Measurements from ENCODE around the gene IFT57. TPM values are rescaled to one million over a fixed set of nuclear protein-coding genes. Genes with fewer than 3 reads are reported as not detected.

The IFT57 gene
- total and polyA plus RNA-seq, 9 of the 15 experiments (the other 6 are each of a cell fraction or from before 2014, with no cell fraction given) = 1.5 to 20.1 (median 9.9) TPM

DNA sequence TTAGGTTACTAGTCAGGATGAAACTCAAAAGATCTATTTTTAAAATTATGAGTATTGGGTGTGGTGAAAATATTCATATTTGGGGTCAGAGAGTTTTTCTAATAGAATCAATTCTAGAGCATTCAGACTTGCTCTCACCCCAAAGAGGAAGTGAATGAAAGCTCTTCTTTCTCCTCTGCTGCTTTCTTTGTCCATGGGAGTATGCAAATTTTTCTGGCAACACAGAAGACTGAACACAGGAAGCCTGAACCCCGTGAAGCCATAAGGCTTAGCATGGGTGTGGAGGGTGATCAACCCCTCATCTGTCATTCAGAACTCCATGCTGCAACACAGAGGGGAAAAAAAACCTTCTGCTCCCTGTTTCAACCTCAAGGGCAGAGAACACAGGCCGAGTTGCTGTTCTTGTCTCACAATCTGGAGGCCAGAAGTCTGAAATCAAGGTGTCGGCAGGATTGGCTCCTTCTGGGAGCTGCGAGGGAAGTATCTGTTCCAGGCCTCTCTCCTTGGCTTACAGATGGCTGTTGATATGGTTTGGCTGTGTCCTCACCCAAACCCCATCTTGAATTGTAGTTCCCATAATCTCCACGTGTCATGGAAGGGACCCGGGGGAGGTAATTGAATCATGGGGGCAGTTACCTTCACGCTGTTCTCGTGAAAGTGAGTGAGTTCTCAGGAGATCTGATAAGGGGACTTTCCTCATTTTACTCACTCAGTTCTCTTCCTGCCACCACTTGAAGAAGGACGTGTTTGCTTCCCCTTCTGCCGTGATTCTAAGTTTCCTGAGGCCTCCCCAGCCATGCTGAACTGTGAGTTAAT is 97.7 kb downstream of the IFT57 start (continued):
- TF ChIP-seq, protein P1, sequence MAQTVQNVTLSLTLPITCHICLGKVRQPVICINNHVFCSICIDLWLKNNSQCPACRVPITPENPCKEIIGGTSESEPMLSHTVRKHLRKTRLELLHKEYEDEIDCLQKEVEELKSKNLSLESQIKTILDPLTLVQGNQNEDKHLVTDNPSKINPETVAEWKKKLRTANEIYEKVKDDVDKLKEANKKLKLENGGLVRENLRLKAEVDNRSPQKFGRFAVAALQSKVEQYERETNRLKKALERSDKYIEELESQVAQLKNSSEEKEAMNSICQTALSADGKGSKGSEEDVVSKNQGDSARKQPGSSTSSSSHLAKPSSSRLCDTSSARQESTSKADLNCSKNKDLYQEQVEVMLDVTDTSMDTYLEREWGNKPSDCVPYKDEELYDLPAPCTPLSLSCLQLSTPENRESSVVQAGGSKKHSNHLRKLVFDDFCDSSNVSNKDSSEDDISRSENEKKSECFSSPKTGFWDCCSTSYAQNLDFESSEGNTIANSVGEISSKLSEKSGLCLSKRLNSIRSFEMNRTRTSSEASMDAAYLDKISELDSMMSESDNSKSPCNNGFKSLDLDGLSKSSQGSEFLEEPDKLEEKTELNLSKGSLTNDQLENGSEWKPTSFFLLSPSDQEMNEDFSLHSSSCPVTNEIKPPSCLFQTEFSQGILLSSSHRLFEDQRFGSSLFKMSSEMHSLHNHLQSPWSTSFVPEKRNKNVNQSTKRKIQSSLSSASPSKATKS (CRISPR knock-in tag; IDR thresholded peaks at IDR 0.05) = no peak
- TF ChIP-seq HSF4 (CRISPR knock-in tag; IDR thresholded peaks at IDR 0.05; ENCODE audit: borderline replicate concordance) = no peak
- TF ChIP-seq EP300 (IDR thresholded peaks at IDR 0.05; ENCODE audit: low read length) = peak; percentile 36; the same call in 1 of the 2 replicates
- no peak for TF ChIP-seq NR1H2 (CRISPR knock-in tag; IDR thresholded peaks at IDR 0.05)
- no peak for TF ChIP-seq ZNF12 (CRISPR knock-in tag; IDR thresholded peaks at IDR 0.05)
- TF ChIP-seq C11orf30 (IDR thresholded peaks at IDR 0.05; ENCODE audit: low read depth) = no peak
- TF ChIP-seq CBX5 (IDR thresholded peaks at IDR 0.05; ENCODE audit: borderline replicate concordance, low read depth) = no peak
- TF ChIP-seq ZNF316 (IDR thresholded peaks at IDR 0.05) = no peak
- TF ChIP-seq, protein P2, sequence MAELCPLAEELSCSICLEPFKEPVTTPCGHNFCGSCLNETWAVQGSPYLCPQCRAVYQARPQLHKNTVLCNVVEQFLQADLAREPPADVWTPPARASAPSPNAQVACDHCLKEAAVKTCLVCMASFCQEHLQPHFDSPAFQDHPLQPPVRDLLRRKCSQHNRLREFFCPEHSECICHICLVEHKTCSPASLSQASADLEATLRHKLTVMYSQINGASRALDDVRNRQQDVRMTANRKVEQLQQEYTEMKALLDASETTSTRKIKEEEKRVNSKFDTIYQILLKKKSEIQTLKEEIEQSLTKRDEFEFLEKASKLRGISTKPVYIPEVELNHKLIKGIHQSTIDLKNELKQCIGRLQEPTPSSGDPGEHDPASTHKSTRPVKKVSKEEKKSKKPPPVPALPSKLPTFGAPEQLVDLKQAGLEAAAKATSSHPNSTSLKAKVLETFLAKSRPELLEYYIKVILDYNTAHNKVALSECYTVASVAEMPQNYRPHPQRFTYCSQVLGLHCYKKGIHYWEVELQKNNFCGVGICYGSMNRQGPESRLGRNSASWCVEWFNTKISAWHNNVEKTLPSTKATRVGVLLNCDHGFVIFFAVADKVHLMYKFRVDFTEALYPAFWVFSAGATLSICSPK (IDR thresholded peaks at IDR 0.05; ENCODE audit: borderline replicate concordance) = no peak
- no peak for TF ChIP-seq POLR2AphosphoS2 (IDR thresholded peaks at IDR 0.05; ENCODE audit: low read length)
- TF ChIP-seq ZKSCAN8 (CRISPR knock-in tag; IDR thresholded peaks at IDR 0.05) = peak; percentile 73; the same call in 1 of the 2 replicates
- TF ChIP-seq, protein P3, sequence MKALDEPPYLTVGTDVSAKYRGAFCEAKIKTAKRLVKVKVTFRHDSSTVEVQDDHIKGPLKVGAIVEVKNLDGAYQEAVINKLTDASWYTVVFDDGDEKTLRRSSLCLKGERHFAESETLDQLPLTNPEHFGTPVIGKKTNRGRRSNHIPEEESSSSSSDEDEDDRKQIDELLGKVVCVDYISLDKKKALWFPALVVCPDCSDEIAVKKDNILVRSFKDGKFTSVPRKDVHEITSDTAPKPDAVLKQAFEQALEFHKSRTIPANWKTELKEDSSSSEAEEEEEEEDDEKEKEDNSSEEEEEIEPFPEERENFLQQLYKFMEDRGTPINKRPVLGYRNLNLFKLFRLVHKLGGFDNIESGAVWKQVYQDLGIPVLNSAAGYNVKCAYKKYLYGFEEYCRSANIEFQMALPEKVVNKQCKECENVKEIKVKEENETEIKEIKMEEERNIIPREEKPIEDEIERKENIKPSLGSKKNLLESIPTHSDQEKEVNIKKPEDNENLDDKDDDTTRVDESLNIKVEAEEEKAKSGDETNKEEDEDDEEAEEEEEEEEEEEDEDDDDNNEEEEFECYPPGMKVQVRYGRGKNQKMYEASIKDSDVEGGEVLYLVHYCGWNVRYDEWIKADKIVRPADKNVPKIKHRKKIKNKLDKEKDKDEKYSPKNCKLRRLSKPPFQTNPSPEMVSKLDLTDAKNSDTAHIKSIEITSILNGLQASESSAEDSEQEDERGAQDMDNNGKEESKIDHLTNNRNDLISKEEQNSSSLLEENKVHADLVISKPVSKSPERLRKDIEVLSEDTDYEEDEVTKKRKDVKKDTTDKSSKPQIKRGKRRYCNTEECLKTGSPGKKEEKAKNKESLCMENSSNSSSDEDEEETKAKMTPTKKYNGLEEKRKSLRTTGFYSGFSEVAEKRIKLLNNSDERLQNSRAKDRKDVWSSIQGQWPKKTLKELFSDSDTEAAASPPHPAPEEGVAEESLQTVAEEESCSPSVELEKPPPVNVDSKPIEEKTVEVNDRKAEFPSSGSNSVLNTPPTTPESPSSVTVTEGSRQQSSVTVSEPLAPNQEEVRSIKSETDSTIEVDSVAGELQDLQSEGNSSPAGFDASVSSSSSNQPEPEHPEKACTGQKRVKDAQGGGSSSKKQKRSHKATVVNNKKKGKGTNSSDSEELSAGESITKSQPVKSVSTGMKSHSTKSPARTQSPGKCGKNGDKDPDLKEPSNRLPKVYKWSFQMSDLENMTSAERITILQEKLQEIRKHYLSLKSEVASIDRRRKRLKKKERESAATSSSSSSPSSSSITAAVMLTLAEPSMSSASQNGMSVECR (CRISPR knock-in tag; IDR thresholded peaks at IDR 0.05) = no peak
- peak; percentile 87 for TF ChIP-seq SPI1 (IDR thresholded peaks at IDR 0.05; ENCODE audit: borderline replicate concordance, low read depth, low read length)
- TF ChIP-seq, protein P4, sequence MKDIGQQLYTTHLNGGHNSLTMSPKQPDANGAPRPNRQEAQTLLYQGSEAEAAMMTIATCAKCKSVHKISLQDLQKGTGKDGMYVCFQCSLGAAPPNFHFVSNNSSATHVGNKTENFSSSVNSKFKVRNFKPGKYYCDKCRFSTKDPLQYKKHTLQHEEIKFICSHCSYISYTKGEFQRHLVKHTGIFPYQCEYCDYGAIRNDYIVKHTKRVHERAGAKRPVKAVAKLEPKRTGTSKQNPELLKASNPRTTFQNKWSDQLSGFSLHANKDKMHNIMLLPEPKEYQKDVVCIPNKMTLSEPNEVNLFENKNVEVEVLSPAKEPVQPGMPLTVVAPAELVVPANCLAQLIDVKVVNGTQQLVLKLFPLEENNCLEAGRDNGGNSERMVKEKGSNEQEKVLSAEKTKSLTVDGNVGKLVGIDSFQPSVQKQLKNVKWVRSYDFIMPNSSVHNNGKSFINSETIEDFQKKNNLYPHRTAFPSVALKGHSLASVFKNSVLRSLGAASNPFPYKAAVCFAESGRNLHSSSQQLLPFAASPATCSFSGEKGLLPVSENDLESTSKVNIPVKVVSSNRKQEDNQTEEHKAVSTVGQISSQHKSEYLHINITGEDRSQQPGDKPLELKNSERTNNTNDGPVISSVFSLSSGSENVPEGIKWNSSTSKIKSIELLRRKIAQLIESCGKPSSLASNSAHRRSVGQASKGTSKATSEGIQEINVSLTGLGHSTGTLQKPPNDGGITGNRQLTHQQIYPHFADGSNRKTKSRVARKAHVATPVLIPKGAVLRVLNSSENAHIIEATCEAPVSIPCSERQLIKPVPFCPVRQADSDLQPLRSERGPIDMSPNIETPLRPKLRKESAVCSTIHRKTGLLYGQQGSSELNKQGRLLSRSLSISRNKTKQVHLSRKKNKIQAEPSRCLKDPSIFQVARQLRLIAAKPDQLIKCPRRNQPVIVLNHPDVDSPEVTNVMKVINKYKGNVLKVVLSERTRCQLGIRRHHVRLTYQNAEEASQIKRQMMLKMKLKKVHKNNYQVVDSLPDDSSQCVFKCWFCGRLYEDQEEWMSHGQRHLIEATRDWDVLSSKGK (CRISPR knock-in tag; IDR thresholded peaks at IDR 0.05) = no peak
- TF ChIP-seq HIVEP1 (CRISPR knock-in tag; IDR thresholded peaks at IDR 0.05) = peak; percentile 24; the same call in 1 of the 2 replicates
- no peak for TF ChIP-seq RAD51 (IDR thresholded peaks at IDR 0.05; ENCODE audit: borderline replicate concordance, low read depth)
